Measurements from ENCODE around the gene LHX3.

Gene LHX3

GRCh38 chr9:136230365-136230764 lies 25.4 kb upstream of the LHX3 start:
- H3K36me3 ChIP-seq (ENCODE audit: control insufficient read depth in 2 of 2, insufficient read depth in 1 of 2, low read length in 2 of 2): peaks cover 0 to 42% of the 10 kb centered on the region in 2 experiments; a peak in 1 of 3 replicates

DNA sequence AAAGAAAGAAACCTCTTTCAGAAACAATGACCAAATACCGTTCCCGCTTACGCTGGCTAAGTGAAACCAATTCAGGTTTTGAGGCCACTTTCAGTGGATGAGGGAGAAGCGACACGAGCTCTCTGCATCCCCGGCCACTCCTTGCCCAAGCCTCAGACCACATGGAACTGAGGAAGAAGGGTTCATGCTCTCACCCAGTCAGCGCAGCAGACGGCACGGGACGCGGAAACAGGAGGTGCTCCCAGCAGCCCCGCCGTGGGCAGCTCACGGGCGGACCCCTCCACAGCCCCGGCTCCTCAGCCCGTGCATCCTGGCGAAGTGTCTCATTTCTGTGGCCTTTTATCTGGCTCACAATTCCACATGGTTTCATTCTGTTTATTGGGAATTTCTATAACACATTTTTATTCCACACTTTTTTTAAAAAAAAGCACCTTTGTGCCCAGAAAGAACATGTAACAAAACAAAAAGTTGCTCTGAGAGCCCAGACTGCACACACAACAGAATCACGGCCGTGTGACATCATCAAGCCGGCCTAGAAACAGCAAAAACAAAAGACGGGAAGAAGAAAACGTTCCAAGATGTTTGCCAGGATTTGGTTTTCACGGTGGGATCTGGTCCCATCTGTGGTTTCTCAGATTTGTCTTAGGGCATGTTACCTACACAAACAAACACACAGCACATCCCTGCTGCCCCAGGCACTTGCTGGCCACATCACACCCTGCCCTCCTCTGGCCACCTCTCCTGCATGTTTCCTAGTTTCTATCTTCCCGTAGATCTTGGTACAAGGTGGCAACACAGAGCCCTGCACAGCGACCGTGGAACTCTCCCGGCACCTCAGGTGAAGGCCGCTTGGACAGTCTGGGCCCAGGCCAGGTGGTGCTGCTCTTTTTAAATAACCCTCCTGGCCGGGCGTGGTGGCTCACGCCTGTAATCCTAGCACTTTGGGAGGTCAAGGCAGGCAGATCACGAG lies 24.5 kb upstream of the LHX3 start:
- no peak overlapping the region for H3K27ac ChIP-seq (ENCODE audit: extremely low read depth, low read depth, low read length)
- H3K9me3 ChIP-seq (ENCODE audit: control insufficient read depth, insufficient read depth, low read depth, low read length): no peaks in the 10 kb centered on the region
- CTCF ChIA-PET: interaction anchor here (0.7 to 5.1 kb wide), 6 partner anchors 10 to 320 kb away, joined by 3 to 46 read pairs (median 3); no protein-coding TSS in a partner anchor
- TF ChIP-seq ZBTB49 (tag by site-specific recombination; IDR thresholded peaks at IDR 0.05; ENCODE audit: low read depth) (no peak), ZNF140 (tag by site-specific recombination; IDR thresholded peaks at IDR 0.05) (no peak), ZBTB21 (tag by site-specific recombination; IDR thresholded peaks at IDR 0.05) (no peak), ZNF830 (tag by site-specific recombination; IDR thresholded peaks at IDR 0.05; ENCODE audit: low read depth) (no peak), KLF8 (tag by site-specific recombination; IDR thresholded peaks at IDR 0.05) (no peak), GLIS2 (tag by site-specific recombination; IDR thresholded peaks at IDR 0.05) (no peak), TRIM28 (IDR thresholded peaks at IDR 0.05; ENCODE audit: borderline replicate concordance, low read length) (no peak), ZNF513 (tag by site-specific recombination; IDR thresholded peaks at IDR 0.05) (no peak), ZNF514 (tag by site-specific recombination; IDR thresholded peaks at IDR 0.05) (no peak)
- TF ChIP-seq, protein P1, sequence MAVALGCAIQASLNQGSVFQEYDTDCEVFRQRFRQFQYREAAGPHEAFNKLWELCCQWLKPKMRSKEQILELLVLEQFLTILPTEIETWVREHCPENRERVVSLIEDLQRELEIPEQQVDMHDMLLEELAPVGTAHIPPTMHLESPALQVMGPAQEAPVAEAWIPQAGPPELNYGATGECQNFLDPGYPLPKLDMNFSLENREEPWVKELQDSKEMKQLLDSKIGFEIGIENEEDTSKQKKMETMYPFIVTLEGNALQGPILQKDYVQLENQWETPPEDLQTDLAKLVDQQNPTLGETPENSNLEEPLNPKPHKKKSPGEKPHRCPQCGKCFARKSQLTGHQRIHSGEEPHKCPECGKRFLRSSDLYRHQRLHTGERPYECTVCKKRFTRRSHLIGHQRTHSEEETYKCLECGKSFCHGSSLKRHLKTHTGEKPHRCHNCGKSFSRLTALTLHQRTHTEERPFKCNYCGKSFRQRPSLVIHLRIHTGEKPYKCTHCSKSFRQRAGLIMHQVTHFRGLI (tag by site-specific recombination; IDR thresholded peaks at IDR 0.05): no peak
- TF ChIP-seq, protein P2, sequence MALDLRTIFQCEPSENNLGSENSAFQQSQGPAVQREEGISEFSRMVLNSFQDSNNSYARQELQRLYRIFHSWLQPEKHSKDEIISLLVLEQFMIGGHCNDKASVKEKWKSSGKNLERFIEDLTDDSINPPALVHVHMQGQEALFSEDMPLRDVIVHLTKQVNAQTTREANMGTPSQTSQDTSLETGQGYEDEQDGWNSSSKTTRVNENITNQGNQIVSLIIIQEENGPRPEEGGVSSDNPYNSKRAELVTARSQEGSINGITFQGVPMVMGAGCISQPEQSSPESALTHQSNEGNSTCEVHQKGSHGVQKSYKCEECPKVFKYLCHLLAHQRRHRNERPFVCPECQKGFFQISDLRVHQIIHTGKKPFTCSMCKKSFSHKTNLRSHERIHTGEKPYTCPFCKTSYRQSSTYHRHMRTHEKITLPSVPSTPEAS (tag by site-specific recombination; IDR thresholded peaks at IDR 0.05): no peak
- H3K36me3 ChIP-seq (ENCODE audit: control insufficient read depth in 2 of 2, insufficient read depth in 1 of 2, low read length in 2 of 2): peaks cover 0 to 40% of the 10 kb centered on the region in 2 experiments; a peak in 1 of 3 replicates
- POLR2A ChIA-PET: no interaction called here
- no peaks in the 10 kb centered on the region for H3K4me1 ChIP-seq (ENCODE audit: control insufficient read depth, insufficient read depth, low read length)
- no peak overlapping the region for H3K4me3 ChIP-seq (ENCODE audit: low read depth, low read length)

More at GRCh38 chr9:136230365-136230764, 25.4 kb upstream of the LHX3 start:
- Histone ChIP-seq H3K9me3 (ENCODE audit: control insufficient read depth, insufficient read depth, low read depth, low read length) (no peaks in the 10 kb centered on the region), H3K4me1 (ENCODE audit: control insufficient read depth, insufficient read depth, low read length) (no peaks in the 10 kb centered on the region), H3K27ac (ENCODE audit: extremely low read depth, low read depth, low read length) (no peak overlapping the region), H3K4me3 (ENCODE audit: low read depth, low read length) (no peak overlapping the region)
- TF ChIP-seq, protein P3, sequence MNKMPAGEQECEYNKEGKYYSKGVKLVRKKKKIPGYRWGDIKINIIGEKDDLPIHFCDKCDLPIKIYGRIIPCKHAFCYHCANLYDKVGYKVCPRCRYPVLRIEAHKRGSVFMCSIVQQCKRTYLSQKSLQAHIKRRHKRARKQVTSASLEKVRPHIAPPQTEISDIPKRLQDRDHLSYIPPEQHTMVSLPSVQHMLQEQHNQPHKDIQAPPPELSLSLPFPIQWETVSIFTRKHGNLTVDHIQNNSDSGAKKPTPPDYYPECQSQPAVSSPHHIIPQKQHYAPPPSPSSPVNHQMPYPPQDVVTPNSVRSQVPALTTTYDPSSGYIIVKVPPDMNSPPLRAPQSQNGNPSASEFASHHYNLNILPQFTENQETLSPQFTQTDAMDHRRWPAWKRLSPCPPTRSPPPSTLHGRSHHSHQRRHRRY (tag by site-specific recombination; IDR thresholded peaks at IDR 0.05): no peak
- no peak for TF ChIP-seq ZNF560 (tag by site-specific recombination; IDR thresholded peaks at IDR 0.05; ENCODE audit: borderline replicate concordance)
- TF ChIP-seq ZNF692 (tag by site-specific recombination; IDR thresholded peaks at IDR 0.05): no peak
- TF ChIP-seq ZNF768 (tag by site-specific recombination; IDR thresholded peaks at IDR 0.05): no peak
- ChIA-PET POLR2A (no interaction called here), CTCF (interaction anchor here (0.7 kb wide), 1 partner anchor 321 kb away, joined by 3 read pairs; no protein-coding TSS in a partner anchor)
